PC-3 (cell line): Measurements from ENCODE around the gene MYLK2. TPM values are rescaled to one million over a fixed set of nuclear protein-coding genes. Genes with fewer than 3 reads are reported as not detected.

Experiments used
- ATAC-seq: fragments of 200-7000 bp; cut with Tn5 transposase; 2 replicates; pipeline ENCODE4 v1.9.1; 2020; ENCODE audit warnings: mild to moderate bottlenecking, moderate library complexity
- BruUV-seq: library from RNA; stranded (reverse); fragments of 400-500 nt; replicated peaks from 2 replicates; lab custom pipeline; 2021; lab: Mats Ljungman, UMichigan
- CTCF ChIA-PET: fragments of 300-600 bp; sonication (Branson Sonifier 250); formaldehyde crosslinking; loops from one replicate; lab custom pipeline; 2022; ENCODE audit warnings: antibody characterized with exemption; lab: Charles Lee
- POLR2A ChIA-PET: fragments of 300-600 bp; sonication (Branson Sonifier 250); formaldehyde crosslinking; loops from one replicate; lab custom pipeline; 2022; ENCODE audit warnings: antibody characterized with exemption; ENCODE audit not compliant: unreplicated experiment; lab: Charles Lee
- DNase-seq: peaks from one replicate; pipeline ENCODE4 v3.0.0-alpha.2; 2015
- H2AFZ ChIP-seq: fragments of 300-600 bp; sonication (generic); 2 replicates; pipeline ENCODE4 v1.6.0; 2016; ENCODE audit warnings: antibody characterized with exemption, low read length
- H3F3A ChIP-seq: fragments of 300-600 bp; sonication (generic); one replicate; pipeline ENCODE4 v1.6.0; 2017; ENCODE audit warnings: antibody characterized with exemption, low read length, control low read depth, mild to moderate bottlenecking; ENCODE audit not compliant: unreplicated experiment
- H3K27ac ChIP-seq: fragments of 300-600 bp; sonication (generic); 2 replicates; pipeline ENCODE4 v1.5.1; 2016; ENCODE audit warnings: mild to moderate bottlenecking, low read length
- H3K27me3 ChIP-seq: fragments of 300-600 bp; sonication (generic); 2 replicates; pipeline ENCODE4 v1.6.1; 2016; ENCODE audit warnings: low read length, mixed read lengths
- H3K36me3 ChIP-seq: fragments of 300-600 bp; sonication (generic); 2 replicates; pipeline ENCODE4 v1.6.1; 2016; ENCODE audit warnings: low read depth, mixed run types, low read length, mixed read lengths
- H3K4me1 ChIP-seq: fragments of 300-600 bp; sonication (generic); 2 replicates; pipeline ENCODE4 v1.5.1; 2016; ENCODE audit warnings: low read length; ENCODE audit not compliant: insufficient read depth
- H3K4me2 ChIP-seq: fragments of 300-600 bp; sonication (generic); 2 replicates; pipeline ENCODE4 v1.6.0; 2016; ENCODE audit warnings: low read length
- H3K4me3 ChIP-seq: fragments of 300-600 bp; sonication (generic); 2 replicates; pipeline ENCODE4 v1.5.1; 2016; ENCODE audit warnings: mild to moderate bottlenecking, low read length, mixed read lengths
- H3K79me2 ChIP-seq: fragments of 300-600 bp; sonication (generic); 2 replicates; pipeline ENCODE4 v1.6.1; 2017; ENCODE audit warnings: low read length, mixed read lengths
- H3K9ac ChIP-seq: fragments of 300-600 bp; sonication (generic); 2 replicates; pipeline ENCODE4 v1.6.0; 2016; ENCODE audit warnings: mild to moderate bottlenecking, low read length
- H3K9me2 ChIP-seq: fragments of 300-600 bp; sonication (generic); replicated peaks from 2 replicates; pipeline ENCODE4 v1.6.1; 2016; ENCODE audit warnings: mixed run types, low read length, mixed read lengths
- H3K9me3 ChIP-seq: fragments of 300-600 bp; sonication (generic); 2 replicates; pipeline ENCODE4 v1.6.1; 2016; ENCODE audit warnings: low read length, mixed read lengths
- H4K20me1 ChIP-seq: fragments of 300-600 bp; sonication (generic); 2 replicates; pipeline ENCODE4 v1.6.1; 2016; ENCODE audit warnings: low read length, mixed read lengths
- CTCF ChIP-seq: fragments of 300-600 bp; sonication (generic); conservative IDR thresholded peaks from 2 replicates; pipeline ENCODE4 v1.5.1; 2017; ENCODE audit warnings: antibody characterized with exemption, low read depth, mild to moderate bottlenecking, low read length
- EZH2 ChIP-seq: fragments of 300-600 bp; sonication (generic); IDR thresholded peaks from one replicate; pipeline ENCODE4 v1.6.1; 2017; ENCODE audit warnings: antibody characterized with exemption, mild to moderate bottlenecking, low read length; ENCODE audit not compliant: unreplicated experiment
- EZH2phosphoT487 ChIP-seq: fragments of 300-600 bp; sonication (generic); IDR thresholded peaks from 2 replicates; pipeline ENCODE4 v1.6.1; 2018; ENCODE audit warnings: mild to moderate bottlenecking, antibody characterized with exemption, low read length, borderline replicate concordance
- intact Hi-C: fragments of 100-400 bp; cut with micrococcal nuclease; formaldehyde crosslinking; loops from 2 replicates; pipeline ENCODE4 v1.9.0; 2023
- total RNA-seq: library from RNA; depleted of rRNA; stranded (reverse); fragments of >200 nt; gene quantifications from 2 replicates; pipeline ENCODE4 v1.2.3, GENCODE V29; 2014

MYLK2 gene
- total RNA-seq, 1 experiment from 2014 or later: 1.7 TPM

GRCh38 chr20:31862157-31862470 lies 43.0 kb downstream of the MYLK2 start:
- no TSS peak for BruUV-seq
- Histone ChIP-seq H3K27me3 (peaks cover 10% of the 10 kb centered on the region), H3K9ac (no peak overlapping the region), H4K20me1 (no peaks in the 10 kb centered on the region), H3F3A (no peaks in the 10 kb centered on the region), H3K4me2 (no peak overlapping the region; the same call in 1 of the 2 replicates), H3K9me2 (no peaks in the 10 kb centered on the region; the same call in 1 of the 2 replicates), H2AFZ (no peak overlapping the region), H3K27ac (no peak overlapping the region), H3K4me1 (peaks cover 6% of the 10 kb centered on the region), H3K79me2 (no peaks in the 10 kb centered on the region), H3K4me3 (no peak overlapping the region), H3K36me3 (no peaks in the 10 kb centered on the region), H3K9me3 (no peaks in the 10 kb centered on the region)
- DNase-seq: no peak
- ChIA-PET POLR2A (no interaction called here), CTCF (no interaction called here)
- intact Hi-C loops: no loop called here
- no peak for TF ChIP-seq EZH2phosphoT487
- no peak for TF ChIP-seq CTCF
- TF ChIP-seq EZH2: no peak
- ATAC-seq: no peak

- Histone ChIP-seq H3K79me2 (no peaks in the 10 kb centered on the region), H3K4me3 (no peak overlapping the region), H4K20me1 (no peaks in the 10 kb centered on the region), H3K9ac (no peak overlapping the region), H3F3A (no peaks in the 10 kb centered on the region), H3K4me2 (no peak overlapping the region), H3K27me3 (peaks cover 10% of the 10 kb centered on the region), H3K27ac (no peak overlapping the region), H3K9me3 (no peaks in the 10 kb centered on the region), H3K4me1 (peaks cover 6% of the 10 kb centered on the region), H3K9me2 (no peaks in the 10 kb centered on the region; the same call in 1 of the 2 replicates), H3K36me3 (no peaks in the 10 kb centered on the region), H2AFZ (no peak overlapping the region)
- BruUV-seq: no TSS peak
- ATAC-seq (no peak), DNase-seq (no peak)
- ChIA-PET POLR2A (no interaction called here), CTCF (no interaction called here)
- intact Hi-C loops: no loop called here
- TF ChIP-seq EZH2phosphoT487 (no peak), EZH2 (no peak), CTCF (no peak)
These were observed 43.4 kb downstream of the MYLK2 start for GRCh38 chr20:31862506-31862905.

GRCh38 chr20:31863296-31864085 lies 44.3 kb downstream of the MYLK2 start:
- ATAC-seq (no peak), DNase-seq (no peak)
- H3K9me2 ChIP-seq: no peaks in the 10 kb centered on the region; the same call in 1 of the 2 replicates
- H3K27me3 ChIP-seq: peaks cover 10% of the 10 kb centered on the region
- ChIA-PET CTCF (no interaction called here), POLR2A (no interaction called here)
- H3K9ac ChIP-seq: no peak overlapping the region
- intact Hi-C loops: no loop called here
- no peaks in the 10 kb centered on the region for H3F3A ChIP-seq
- H3K79me2 ChIP-seq: no peaks in the 10 kb centered on the region
- H3K4me2 ChIP-seq: no peak overlapping the region
- TF ChIP-seq EZH2: no peak
- no peak for TF ChIP-seq EZH2phosphoT487
- TF ChIP-seq CTCF: no peak
- no peaks in the 10 kb centered on the region for H3K36me3 ChIP-seq
- H3K27ac ChIP-seq: no peak overlapping the region
- no peaks in the 10 kb centered on the region for H3K9me3 ChIP-seq
- H2AFZ ChIP-seq: no peak overlapping the region
- H4K20me1 ChIP-seq: no peaks in the 10 kb centered on the region
- H3K4me1 ChIP-seq: peaks cover 6% of the 10 kb centered on the region
- no peak overlapping the region for H3K4me3 ChIP-seq
- no TSS peak for BruUV-seq
